ENCODE measurements around the gene KIF5B.
"Not testable (repeated sequence)": the region's sequence is repeated elsewhere in the genome, so short reads cannot be mapped to it uniquely, and the experiment has no call there.

KIF5B gene

DNA sequence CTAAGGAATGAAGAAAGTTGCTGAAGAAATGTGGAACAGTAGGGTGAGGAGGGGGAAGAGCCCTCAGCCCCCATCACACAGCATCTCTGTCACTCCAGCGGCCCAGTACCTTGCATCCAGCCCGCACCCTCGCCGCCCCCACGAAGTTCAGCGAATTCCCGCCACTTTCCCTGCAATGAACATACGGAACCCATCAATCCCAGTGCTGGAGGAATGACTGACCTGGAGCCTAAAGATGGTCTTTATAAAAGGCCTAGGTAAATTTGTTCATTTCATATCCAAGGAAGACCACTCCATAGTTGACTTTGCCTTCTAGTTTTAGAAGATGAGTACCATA, 779 bp upstream of the KIF5B start:
- no peak for DNase-seq

DNA sequence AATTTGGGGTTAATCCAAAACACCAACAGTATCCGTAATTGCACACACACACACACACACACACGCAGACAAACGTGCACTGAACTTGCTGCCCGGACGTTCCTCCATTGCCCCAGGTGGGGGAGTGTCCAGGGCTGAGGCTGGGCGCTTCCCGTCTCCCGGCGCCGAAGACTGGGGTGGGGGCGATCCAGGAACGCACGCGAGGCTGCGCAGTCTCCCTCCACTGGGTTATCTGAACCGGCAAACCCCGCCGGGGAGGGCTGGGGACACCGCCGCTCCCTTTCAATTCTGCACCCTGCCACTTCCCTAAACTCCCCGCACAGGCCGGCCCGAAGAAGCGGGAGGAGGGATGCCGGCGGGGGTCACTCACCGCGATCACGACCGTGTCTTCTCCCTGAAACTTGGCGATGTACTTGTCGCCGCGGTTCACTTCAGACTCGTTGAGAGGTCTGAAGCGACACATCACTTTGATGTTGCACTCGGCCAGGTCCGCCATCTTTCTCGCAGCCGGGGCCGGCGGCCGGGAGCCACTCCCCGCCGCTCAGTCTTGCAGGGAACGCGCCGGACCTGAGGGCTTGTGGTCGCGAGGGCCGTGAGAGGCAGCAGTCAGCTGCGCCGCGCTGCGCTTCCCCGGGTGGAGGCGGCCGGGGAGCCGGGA, 618 bp downstream of the KIF5B start:
- no peak for DNase-seq

GRCh38 chr10:32054094-32054493, 2.1 kb downstream of the KIF5B start:
- DNase-seq: no peak

- not testable (repeated sequence) for DNase-seq
Measured at GRCh38 chr10:32053392-32053791, 2.8 kb downstream of the KIF5B start.

DNA sequence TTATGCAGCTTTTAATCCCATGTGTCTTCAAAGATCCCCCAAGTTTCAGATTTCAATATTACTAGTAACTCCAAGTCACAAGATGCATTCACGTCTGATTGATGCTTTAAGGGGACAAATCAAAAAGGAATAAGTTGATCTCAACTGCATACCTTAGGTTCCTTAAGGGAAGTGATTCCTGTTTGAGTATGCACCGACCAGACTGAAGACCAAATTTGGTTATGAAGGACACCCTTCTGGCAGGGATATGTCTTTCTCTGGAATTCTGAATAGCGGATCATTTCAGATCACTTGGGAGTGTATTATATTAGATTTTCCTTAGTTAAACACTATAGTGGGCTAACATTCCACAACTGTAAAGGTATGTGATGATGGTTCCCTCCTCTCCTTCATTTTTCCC, 4.3 kb downstream of the KIF5B start:
- no peak for DNase-seq

- DNase-seq: no peak
Measured at GRCh38 chr10:32050177-32050576, 6.0 kb downstream of the KIF5B start.

GRCh38 chr10:32049113-32049512, 7.1 kb downstream of the KIF5B start:
- DNase-seq: no peak

- DNase-seq: no peak
Measured at GRCh38 chr10:32048282-32048681, 7.9 kb downstream of the KIF5B start.

DNA sequence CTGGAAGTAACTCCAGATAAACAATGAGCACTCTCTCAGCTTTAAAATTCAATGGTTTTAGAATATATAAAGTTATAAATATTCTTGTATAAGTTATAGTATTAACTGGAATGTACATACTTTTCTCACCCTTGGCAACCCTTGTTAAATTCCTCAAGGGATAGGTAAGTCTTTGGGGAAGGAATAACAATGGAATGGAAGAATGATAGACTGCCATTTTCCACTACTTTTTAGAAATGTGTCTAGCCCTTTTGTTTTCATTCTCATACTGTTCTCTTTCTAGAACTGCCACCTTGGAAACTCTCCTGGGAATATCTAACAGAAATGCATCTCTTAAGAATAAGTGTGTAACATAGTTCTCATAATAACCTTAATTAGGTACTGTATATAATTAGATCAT, 8.3 kb downstream of the KIF5B start:
- DNase-seq: no peak

DNA sequence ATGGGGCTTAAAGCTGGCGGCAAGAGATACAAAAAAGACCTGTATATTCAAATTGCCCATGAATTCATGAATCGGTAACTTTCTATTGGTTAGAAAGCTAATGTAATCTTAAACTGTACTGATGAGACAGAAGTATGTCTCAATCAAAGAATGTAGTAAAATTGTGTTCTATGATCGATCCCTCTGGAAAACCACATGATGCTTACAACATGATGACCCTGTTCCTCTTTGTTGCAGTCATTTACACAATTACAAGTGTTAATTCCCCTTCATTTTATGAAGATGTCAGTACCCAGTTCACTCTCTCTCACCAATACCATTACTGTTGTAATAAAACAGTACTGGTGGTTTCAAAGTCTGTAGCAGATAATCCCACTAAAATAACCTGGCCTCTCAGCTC, 10.1 kb downstream of the KIF5B start:
- no peak for DNase-seq

DNA sequence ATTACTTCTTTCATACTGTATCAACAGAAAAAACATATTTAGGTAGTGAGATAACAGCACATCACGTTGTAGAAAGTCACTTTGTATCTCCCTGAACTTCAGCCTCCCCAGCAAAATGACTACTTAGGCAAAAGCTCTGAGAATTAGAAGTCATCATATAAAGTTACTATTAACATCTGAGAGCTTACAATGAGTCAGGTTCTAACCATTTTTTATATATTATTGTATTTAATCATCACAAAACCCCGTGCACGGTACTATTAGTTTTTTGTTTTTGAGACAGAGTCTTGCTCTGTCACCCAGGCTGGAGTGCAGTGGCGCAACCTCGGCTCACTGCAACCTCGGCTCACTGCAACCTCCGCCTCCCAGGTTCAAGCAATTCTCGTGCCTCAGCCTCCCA, 13.5 kb downstream of the KIF5B start:
- DNase-seq: not testable (repeated sequence)

GRCh38 chr10:32041290-32042028, 14.8 kb downstream of the KIF5B start:
- no peak for DNase-seq

- no peak for DNase-seq
Measured at GRCh38 chr10:32039734-32040133, 16.5 kb downstream of the KIF5B start.

- DNase-seq: no peak
Measured at GRCh38 chr10:32038777-32039176, 17.4 kb downstream of the KIF5B start.

DNA sequence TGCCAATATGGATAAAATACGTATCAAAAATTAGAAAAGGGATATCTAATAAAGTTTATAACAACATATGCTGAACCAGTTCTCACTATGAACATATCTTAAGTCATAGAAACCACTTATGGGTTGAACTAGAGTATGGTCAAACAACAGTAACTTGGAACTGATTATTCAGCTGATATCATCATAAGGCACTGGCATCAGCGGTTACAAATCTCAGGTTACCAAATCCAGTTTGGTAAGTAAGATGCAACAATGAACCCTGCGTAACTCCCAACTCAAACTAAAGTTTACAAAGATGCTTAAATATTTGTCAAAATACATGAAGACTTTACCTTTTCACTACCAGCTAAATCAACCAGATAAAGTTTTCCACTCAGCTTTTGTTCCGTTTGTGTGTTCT, 19.3 kb downstream of the KIF5B start:
- no peak for DNase-seq

DNA sequence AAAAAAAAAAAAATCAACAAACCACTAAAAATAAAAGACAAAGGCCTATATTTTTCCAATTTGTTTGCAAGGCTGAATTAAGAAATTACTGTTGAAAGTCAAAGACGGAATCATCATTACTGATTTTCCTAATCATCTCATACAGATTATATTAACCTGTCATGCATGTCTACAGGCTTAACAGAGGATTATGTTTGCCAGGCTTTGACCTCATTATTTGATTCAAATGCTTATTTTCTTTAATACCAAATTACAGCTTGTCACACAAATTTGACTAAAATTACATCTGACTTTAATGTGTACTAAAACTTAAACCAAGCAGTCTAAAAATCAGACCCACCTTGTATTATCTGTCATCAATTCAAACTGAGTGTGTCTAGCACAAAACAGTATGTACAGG, 21.2 kb downstream of the KIF5B start:
- DNase-seq: no peak

DNA sequence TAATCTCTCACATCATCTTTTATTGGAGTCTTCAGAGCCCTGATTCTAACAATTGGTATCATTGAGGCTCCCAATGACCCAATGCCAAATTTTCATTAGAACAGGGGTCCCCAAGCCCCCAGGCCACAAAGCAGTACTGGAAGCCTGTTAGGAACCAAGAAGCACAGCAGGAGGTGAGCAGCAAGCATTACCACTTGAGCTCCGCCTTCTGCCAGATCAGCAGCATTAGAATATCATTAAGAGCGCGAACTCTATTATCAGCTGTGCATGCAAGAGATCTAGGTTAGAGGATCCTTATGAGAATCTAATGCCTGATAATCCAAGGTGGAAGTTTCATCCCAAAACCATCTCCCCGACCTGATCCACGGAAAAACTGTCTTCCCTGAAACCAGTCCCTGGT, 23.1 kb downstream of the KIF5B start:
- DNase-seq: no peak

DNA sequence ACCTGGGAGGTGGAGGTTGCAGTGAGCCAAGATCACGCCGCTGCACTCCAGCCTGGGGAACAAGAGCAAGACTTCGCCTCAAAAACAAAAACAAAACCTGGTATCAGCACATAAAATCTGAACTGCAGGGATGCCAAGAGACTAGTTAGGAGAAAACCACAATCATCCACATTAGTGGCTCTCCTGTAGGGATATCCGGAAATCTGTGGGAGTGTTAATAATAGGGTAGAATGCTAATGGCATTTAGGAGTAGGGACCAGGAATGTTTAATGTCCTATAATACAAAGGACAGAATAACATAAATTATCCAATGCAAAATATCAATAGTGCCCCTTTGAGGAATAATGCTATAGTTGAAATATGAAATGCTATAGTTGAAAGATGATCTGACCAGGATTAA, 24.3 kb downstream of the KIF5B start:
- DNase-seq: no peak

DNA sequence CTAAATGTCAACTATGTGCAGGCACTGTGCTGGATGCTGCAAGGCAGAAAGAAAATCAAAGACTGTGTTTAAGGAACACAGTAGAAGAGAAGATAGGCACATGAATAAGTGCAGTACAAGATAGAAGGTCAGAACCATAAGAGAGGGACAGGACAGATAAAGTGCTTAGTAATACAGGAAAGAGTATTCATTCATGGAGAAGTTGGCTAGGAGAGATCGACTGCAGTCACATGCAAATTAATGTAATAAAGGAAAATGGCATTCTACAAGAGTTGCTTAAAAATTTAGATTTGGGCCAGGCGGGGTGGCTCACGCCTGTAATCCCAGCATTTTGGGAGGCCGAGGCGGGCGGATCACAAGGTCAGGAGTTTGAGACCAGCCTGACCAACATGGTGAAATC, 24.8 kb downstream of the KIF5B start:
- no peak for DNase-seq

DNA sequence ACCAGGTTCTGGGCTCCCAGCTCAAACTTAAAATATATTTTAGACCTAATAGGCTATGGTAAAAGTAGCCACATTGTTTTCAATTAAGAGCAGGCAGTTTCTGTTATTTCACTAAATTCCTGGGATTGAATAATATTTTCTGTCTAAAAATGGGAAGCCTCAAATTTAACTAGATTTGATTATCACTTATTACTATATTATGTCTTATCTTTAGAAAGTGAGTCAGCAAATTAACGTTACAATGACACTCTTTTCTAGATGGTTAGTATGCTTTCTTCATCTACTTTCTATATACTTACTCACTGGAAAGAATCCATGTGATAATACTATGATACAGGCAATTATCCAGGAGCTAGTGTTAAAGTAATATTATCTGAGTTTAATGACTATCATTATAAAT, 27.5 kb downstream of the KIF5B start:
- DNase-seq: no peak

- DNase-seq: no peak
Measured at GRCh38 chr10:32023264-32023663, 33.0 kb downstream of the KIF5B start.

GRCh38 chr10:32017044-32017443, 39.2 kb downstream of the KIF5B start:
- DNase-seq: no peak

DNA sequence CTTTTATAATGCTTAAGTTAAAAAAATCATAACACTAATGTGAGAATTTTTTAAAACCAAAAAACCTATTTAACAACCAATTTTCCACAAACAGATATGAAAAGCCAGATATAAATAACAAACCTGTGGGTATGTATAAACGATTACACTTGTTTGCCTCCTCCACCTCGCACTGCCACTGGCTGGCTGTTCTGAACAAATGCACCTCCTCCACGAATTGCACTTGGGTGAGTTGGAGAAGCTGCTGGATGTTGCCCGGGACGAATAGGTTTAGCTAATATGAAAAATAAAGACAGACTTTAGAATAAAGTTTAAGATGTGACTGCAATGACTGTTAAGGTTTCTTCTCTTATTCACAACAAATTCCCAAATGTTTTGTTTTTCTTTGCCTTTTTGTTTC, 40.8 kb downstream of the KIF5B start:
- no peak for DNase-seq

DNA sequence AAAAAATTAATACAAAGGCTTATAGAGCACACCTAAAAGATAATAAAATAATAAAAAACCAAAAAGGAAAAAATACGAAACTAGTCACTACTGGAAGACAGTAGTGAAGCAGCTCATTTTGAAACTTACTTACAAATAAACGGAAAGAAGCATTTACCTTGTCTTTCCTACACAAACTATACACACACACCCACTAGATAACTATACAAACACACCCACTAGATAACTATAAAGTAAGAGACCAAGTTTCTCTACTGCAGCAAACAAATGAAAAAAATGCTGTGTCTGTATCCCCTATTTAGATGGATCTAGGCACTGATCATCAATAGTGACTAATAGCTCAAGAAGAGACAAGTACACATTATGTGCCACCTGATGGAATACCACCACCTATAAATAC, 49.2 kb downstream of the KIF5B start:
- DNase-seq: no peak

DNA sequence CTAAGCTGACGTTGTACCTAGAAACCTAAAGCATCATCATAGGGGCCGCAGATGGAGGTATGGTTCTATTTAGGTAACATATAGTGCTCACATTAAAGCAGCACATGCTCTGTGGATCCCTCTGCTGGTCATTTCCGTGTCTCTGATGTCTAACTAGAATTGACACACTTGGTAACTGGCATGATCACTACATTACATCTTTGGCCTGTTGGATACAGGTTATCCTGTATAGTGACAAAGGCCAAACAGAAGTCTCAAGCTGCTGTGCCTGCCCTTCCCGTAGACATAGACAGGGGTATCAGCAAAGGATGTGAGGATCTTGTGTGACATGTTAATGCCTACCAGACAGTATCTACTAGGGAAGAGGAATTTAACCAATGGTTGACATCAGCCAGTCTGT, 51.2 kb downstream of the KIF5B start:
- no peak for DNase-seq

Measured in DMS79 (cell line).